Hematopoietic multipotent progenitor cell treated with erythropoietin and hydrocortisone succinate and interleukin-3 and kit ligand, for 17 days (in vitro differentiated cells): ENCODE results near the gene TMCO4.
A peak's percentile ranks its signal among the peaks of the same experiment; 100 is the strongest.

ENCODE experiments used
- DNase-seq: peaks from one replicate; pipeline ENCODE4 v3.0.0-alpha.2; 2015; ENCODE audit warnings: low spot score

The TMCO4 gene

GRCh38 chr1:19715334-19716203, 84.1 kb downstream of the TMCO4 start:
- DNase-seq = peak; percentile 59

GRCh38 chr1:19712928-19713327, 86.8 kb downstream of the TMCO4 start:
- DNase-seq = no peak

GRCh38 chr1:19710825-19711611, 88.7 kb downstream of the TMCO4 start:
- no peak for DNase-seq

- no peak for DNase-seq
These were observed 90.4 kb downstream of the TMCO4 start for GRCh38 chr1:19709260-19709793.

- DNase-seq = no peak
These were observed 91.1 kb downstream of the TMCO4 start for GRCh38 chr1:19708567-19709110.

GRCh38 chr1:19706136-19706535, 93.6 kb downstream of the TMCO4 start:
- no peak for DNase-seq

- DNase-seq = no peak
These were observed 94.3 kb downstream of the TMCO4 start for GRCh38 chr1:19705464-19705863.

- DNase-seq = peak; percentile 27
These were observed 95.2 kb downstream of the TMCO4 start for GRCh38 chr1:19704247-19705113.

- no peak for DNase-seq
These were observed 96.4 kb downstream of the TMCO4 start for GRCh38 chr1:19703280-19703679.

- DNase-seq = no peak
These were observed 99.5 kb downstream of the TMCO4 start for GRCh38 chr1:19700079-19700777.

GRCh38 chr1:19698181-19698580, 101.5 kb downstream of the TMCO4 start:
- no peak for DNase-seq

GRCh38 chr1:19696820-19697219, 102.9 kb downstream of the TMCO4 start:
- DNase-seq = no peak

GRCh38 chr1:19695772-19696171, 103.9 kb downstream of the TMCO4 start:
- DNase-seq = no peak

GRCh38 chr1:19694298-19694697, 105.4 kb downstream of the TMCO4 start:
- no peak for DNase-seq

- no peak for DNase-seq
These were observed 109.4 kb downstream of the TMCO4 start for GRCh38 chr1:19690342-19690741.

GRCh38 chr1:19689856-19690255, 109.9 kb downstream of the TMCO4 start:
- no peak for DNase-seq

- no peak for DNase-seq
These were observed 110.5 kb downstream of the TMCO4 start for GRCh38 chr1:19689085-19689757.

- DNase-seq = no peak
These were observed 111.5 kb downstream of the TMCO4 start for GRCh38 chr1:19688041-19688842.

- DNase-seq = no peak
These were observed 112.3 kb downstream of the TMCO4 start for GRCh38 chr1:19687414-19687813.

GRCh38 chr1:19685994-19686393, 113.7 kb downstream of the TMCO4 start:
- no peak for DNase-seq
